C4-2B (cell line): Measurements from ENCODE around the gene GTPBP8.

Experiments used
- ZFX ChIP-seq: fragments of 450-650 bp; IDR thresholded peaks from 2 replicates; pipeline ENCODE4 v1.6.1; 2017
- TF ChIP-seq, protein P1 (sequence below): fragments of 450-650 bp; conservative IDR thresholded peaks from 2 replicates; pipeline ENCODE4 v1.5.1; 2017; ENCODE audit warnings: mild to moderate bottlenecking

DNA sequence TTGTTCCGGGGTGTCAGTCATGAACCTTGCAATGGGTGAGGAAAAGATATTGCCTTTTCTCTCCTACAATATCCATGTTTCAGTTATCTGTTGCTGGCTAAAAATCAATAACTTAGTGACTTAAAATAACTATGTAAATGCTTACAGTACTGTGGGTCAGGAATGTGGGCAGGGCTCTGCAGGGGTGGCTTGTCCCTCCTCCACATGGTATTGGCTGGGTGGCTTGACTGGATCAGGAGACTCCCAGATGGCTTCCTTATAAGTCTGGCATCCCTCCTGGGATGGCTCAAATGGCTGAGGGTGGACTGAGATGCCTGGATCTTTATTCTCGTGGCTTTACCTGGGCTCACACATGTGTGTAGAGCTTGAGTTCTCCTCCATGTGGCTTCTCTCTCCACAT is 47.5 kb downstream of the GTPBP8 start:
- TF ChIP-seq, protein P1, sequence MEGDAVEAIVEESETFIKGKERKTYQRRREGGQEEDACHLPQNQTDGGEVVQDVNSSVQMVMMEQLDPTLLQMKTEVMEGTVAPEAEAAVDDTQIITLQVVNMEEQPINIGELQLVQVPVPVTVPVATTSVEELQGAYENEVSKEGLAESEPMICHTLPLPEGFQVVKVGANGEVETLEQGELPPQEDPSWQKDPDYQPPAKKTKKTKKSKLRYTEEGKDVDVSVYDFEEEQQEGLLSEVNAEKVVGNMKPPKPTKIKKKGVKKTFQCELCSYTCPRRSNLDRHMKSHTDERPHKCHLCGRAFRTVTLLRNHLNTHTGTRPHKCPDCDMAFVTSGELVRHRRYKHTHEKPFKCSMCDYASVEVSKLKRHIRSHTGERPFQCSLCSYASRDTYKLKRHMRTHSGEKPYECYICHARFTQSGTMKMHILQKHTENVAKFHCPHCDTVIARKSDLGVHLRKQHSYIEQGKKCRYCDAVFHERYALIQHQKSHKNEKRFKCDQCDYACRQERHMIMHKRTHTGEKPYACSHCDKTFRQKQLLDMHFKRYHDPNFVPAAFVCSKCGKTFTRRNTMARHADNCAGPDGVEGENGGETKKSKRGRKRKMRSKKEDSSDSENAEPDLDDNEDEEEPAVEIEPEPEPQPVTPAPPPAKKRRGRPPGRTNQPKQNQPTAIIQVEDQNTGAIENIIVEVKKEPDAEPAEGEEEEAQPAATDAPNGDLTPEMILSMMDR: no peak
- TF ChIP-seq ZFX: no peak
